ENCODE measurements around the gene DNER. TPM values are rescaled to one million over a fixed set of nuclear protein-coding genes. Genes with fewer than 3 reads are reported as not detected.

Gene DNER
- total and polyA plus RNA-seq, 2 experiments from 2014 or later = 4.7 to 8.8 TPM

DNA sequence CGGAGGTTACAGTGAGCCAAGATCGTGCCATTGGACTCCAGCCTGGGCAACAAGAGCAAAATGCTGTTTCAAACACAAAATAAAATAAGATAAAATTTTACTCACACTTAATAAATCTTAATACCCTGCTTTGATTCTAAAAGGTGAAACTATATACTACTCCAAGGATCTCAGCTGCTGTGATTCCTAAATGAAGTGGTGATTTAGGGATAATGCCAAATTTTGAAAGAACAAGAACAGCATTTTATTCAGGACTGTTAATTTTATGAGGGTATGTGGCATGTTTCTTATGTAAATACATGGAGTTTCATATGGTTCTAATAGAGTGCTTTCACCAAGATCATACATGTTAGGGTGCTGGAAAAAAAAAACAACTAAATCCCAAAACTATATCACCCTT, 243.6 kb downstream of the DNER start:
- H3K27me3 ChIP-seq (ENCODE audit: insufficient read depth) = no peaks in the 10 kb centered on the region
- H3K27ac Mint-ChIP-seq = no peak overlapping the region
- no peaks in the 10 kb centered on the region for H3K4me1 ChIP-seq (ENCODE audit: insufficient read depth)
- no peaks in the 10 kb centered on the region for H3K36me3 ChIP-seq (ENCODE audit: insufficient read depth)
- H3K4me2 ChIP-seq = no peak overlapping the region
- H3K27ac ChIP-seq (ENCODE audit: low read depth) = no peak overlapping the region
- peaks cover 25% of the 10 kb centered on the region for H3K4me1 Mint-ChIP-seq
- H3K4me3 Mint-ChIP-seq = no peak overlapping the region
- H3K36me3 Mint-ChIP-seq (ENCODE audit: low read depth) = no peaks in the 10 kb centered on the region
- no peaks in the 10 kb centered on the region for H3K9me2 ChIP-seq (ENCODE audit: insufficient read depth)
- H3K9me3 Mint-ChIP-seq = no peaks in the 10 kb centered on the region
- H2AFZ ChIP-seq = no peak overlapping the region
- no peaks in the 10 kb centered on the region for H4K20me1 ChIP-seq (replicated peaks; ENCODE audit: insufficient read depth)
- DNase-seq (ENCODE audit: low spot score) (no peak), ATAC-seq (no peak)
- no peak overlapping the region for H3K4me3 ChIP-seq
- no peaks in the 10 kb centered on the region for H3F3A ChIP-seq (replicated peaks; ENCODE audit: low read depth)
- TF ChIP-seq, protein P1, sequence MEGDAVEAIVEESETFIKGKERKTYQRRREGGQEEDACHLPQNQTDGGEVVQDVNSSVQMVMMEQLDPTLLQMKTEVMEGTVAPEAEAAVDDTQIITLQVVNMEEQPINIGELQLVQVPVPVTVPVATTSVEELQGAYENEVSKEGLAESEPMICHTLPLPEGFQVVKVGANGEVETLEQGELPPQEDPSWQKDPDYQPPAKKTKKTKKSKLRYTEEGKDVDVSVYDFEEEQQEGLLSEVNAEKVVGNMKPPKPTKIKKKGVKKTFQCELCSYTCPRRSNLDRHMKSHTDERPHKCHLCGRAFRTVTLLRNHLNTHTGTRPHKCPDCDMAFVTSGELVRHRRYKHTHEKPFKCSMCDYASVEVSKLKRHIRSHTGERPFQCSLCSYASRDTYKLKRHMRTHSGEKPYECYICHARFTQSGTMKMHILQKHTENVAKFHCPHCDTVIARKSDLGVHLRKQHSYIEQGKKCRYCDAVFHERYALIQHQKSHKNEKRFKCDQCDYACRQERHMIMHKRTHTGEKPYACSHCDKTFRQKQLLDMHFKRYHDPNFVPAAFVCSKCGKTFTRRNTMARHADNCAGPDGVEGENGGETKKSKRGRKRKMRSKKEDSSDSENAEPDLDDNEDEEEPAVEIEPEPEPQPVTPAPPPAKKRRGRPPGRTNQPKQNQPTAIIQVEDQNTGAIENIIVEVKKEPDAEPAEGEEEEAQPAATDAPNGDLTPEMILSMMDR (conservative IDR thresholded peaks at IDR 0.05; ENCODE audit: low read depth in 2 of 2) = no peak
- TF ChIP-seq, protein P2, sequence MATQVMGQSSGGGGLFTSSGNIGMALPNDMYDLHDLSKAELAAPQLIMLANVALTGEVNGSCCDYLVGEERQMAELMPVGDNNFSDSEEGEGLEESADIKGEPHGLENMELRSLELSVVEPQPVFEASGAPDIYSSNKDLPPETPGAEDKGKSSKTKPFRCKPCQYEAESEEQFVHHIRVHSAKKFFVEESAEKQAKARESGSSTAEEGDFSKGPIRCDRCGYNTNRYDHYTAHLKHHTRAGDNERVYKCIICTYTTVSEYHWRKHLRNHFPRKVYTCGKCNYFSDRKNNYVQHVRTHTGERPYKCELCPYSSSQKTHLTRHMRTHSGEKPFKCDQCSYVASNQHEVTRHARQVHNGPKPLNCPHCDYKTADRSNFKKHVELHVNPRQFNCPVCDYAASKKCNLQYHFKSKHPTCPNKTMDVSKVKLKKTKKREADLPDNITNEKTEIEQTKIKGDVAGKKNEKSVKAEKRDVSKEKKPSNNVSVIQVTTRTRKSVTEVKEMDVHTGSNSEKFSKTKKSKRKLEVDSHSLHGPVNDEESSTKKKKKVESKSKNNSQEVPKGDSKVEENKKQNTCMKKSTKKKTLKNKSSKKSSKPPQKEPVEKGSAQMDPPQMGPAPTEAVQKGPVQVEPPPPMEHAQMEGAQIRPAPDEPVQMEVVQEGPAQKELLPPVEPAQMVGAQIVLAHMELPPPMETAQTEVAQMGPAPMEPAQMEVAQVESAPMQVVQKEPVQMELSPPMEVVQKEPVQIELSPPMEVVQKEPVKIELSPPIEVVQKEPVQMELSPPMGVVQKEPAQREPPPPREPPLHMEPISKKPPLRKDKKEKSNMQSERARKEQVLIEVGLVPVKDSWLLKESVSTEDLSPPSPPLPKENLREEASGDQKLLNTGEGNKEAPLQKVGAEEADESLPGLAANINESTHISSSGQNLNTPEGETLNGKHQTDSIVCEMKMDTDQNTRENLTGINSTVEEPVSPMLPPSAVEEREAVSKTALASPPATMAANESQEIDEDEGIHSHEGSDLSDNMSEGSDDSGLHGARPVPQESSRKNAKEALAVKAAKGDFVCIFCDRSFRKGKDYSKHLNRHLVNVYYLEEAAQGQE (IDR thresholded peaks at IDR 0.05; ENCODE audit: unreplicated experiment) = no peak
- TF ChIP-seq STAT1 (IDR thresholded peaks at IDR 0.05; ENCODE audit: unreplicated experiment) (no peak), POLR2AphosphoS5 (IDR thresholded peaks at IDR 0.05; ENCODE audit: low read depth) (no peak), EZH2 (IDR thresholded peaks at IDR 0.05; ENCODE audit: low read depth, unreplicated experiment) (no peak), NANOG (IDR thresholded peaks at IDR 0.05; ENCODE audit: borderline replicate concordance) (no peak), JUNB (IDR thresholded peaks at IDR 0.05; ENCODE audit: unreplicated experiment) (no peak), CREB1 (CRISPR knock-in tag; IDR thresholded peaks at IDR 0.05; ENCODE audit: low read depth) (no peak), ZNF331 (CRISPR knock-in tag; IDR thresholded peaks at IDR 0.05; ENCODE audit: low read depth) (no peak), EZH2phosphoT487 (IDR thresholded peaks at IDR 0.05; ENCODE audit: unreplicated experiment) (no peak), ZNF114 (CRISPR knock-in tag; IDR thresholded peaks at IDR 0.05) (no peak)
- TF ChIP-seq, protein P3, sequence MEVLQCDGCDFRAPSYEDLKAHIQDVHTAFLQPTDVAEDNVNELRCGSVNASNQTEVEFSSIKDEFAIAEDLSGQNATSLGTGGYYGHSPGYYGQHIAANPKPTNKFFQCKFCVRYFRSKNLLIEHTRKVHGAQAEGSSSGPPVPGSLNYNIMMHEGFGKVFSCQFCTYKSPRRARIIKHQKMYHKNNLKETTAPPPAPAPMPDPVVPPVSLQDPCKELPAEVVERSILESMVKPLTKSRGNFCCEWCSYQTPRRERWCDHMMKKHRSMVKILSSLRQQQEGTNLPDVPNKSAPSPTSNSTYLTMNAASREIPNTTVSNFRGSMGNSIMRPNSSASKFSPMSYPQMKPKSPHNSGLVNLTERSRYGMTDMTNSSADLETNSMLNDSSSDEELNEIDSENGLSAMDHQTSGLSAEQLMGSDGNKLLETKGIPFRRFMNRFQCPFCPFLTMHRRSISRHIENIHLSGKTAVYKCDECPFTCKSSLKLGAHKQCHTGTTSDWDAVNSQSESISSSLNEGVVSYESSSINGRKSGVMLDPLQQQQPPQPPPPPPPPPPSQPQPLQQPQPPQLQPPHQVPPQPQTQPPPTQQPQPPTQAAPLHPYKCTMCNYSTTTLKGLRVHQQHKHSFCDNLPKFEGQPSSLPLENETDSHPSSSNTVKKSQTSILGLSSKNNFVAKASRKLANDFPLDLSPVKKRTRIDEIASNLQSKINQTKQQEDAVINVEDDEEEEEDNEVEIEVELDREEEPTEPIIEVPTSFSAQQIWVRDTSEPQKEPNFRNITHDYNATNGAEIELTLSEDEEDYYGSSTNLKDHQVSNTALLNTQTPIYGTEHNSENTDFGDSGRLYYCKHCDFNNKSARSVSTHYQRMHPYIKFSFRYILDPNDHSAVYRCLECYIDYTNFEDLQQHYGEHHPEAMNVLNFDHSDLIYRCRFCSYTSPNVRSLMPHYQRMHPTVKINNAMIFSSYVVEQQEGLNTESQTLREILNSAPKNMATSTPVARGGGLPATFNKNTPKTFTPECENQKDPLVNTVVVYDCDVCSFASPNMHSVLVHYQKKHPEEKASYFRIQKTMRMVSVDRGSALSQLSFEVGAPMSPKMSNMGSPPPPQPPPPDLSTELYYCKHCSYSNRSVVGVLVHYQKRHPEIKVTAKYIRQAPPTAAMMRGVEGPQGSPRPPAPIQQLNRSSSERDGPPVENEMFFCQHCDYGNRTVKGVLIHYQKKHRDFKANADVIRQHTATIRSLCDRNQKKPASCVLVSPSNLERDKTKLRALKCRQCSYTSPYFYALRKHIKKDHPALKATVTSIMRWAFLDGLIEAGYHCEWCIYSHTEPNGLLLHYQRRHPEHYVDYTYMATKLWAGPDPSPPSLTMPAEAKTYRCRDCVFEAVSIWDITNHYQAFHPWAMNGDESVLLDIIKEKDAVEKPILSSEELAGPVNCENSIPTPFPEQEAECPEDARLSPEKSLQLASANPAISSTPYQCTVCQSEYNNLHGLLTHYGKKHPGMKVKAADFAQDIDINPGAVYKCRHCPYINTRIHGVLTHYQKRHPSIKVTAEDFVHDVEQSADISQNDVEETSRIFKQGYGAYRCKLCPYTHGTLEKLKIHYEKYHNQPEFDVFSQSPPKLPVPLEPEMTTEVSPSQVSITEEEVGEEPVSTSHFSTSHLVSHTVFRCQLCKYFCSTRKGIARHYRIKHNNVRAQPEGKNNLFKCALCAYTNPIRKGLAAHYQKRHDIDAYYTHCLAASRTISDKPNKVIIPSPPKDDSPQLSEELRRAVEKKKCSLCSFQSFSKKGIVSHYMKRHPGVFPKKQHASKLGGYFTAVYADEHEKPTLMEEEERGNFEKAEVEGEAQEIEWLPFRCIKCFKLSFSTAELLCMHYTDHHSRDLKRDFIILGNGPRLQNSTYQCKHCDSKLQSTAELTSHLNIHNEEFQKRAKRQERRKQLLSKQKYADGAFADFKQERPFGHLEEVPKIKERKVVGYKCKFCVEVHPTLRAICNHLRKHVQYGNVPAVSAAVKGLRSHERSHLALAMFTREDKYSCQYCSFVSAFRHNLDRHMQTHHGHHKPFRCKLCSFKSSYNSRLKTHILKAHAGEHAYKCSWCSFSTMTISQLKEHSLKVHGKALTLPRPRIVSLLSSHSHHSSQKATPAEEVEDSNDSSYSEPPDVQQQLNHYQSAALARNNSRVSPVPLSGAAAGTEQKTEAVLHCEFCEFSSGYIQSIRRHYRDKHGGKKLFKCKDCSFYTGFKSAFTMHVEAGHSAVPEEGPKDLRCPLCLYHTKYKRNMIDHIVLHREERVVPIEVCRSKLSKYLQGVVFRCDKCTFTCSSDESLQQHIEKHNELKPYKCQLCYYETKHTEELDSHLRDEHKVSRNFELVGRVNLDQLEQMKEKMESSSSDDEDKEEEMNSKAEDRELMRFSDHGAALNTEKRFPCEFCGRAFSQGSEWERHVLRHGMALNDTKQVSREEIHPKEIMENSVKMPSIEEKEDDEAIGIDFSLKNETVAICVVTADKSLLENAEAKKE (CRISPR knock-in tag; IDR thresholded peaks at IDR 0.05) = no peak
- TF ChIP-seq, protein P4, sequence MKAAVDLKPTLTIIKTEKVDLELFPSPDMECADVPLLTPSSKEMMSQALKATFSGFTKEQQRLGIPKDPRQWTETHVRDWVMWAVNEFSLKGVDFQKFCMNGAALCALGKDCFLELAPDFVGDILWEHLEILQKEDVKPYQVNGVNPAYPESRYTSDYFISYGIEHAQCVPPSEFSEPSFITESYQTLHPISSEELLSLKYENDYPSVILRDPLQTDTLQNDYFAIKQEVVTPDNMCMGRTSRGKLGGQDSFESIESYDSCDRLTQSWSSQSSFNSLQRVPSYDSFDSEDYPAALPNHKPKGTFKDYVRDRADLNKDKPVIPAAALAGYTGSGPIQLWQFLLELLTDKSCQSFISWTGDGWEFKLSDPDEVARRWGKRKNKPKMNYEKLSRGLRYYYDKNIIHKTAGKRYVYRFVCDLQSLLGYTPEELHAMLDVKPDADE (IDR thresholded peaks at IDR 0.05) = no peak
- peaks cover 2% of the 10 kb centered on the region for H3K27me3 Mint-ChIP-seq (ENCODE audit: insufficient read depth, low read depth, poor library complexity)
- H3K79me2 ChIP-seq (replicated peaks; ENCODE audit: insufficient read depth) = no peaks in the 10 kb centered on the region

All from GM23338 (cell line).